ENCODE data around the gene SRPRA.

The SRPRA gene

DNA sequence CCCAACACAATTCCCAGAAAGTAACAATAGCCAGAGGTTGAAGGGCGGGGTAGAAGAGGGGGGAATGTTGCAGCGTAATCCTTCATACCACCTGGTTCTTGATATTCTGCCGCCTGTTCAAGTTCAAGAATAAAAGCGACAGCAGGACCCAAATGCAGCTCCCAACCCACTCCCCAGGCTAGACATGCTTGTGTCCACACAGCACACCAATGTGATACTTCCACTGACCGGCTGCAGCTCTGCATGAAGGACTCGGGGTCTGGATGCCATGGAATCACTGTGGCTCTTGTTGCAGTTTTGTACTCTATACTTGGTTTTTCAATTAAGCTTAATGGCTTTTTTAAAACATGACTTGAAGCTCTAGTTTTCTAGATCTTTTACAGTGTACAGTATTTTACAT, 6.5 kb downstream of the SRPRA start:
- peaks cover 24% of the 10 kb centered on the region for H3K79me2 ChIP-seq (ENCODE audit: insufficient read depth, low read length)
- H3K9me2 ChIP-seq (replicated peaks; ENCODE audit: low read depth, low read length), result no peaks in the 10 kb centered on the region
- no peaks in the 10 kb centered on the region for H3F3A ChIP-seq (ENCODE audit: low read depth)
- H2AFZ ChIP-seq (ENCODE audit: low read length), result no peak overlapping the region
- H3K4me1 ChIP-seq (ENCODE audit: insufficient read depth, low read length, poor library complexity, severe bottlenecking), result peaks cover 8% of the 10 kb centered on the region
- peaks cover 63% of the 10 kb centered on the region; the same call in 1 of the 2 replicates for H3K36me3 ChIP-seq (ENCODE audit: insufficient read depth, low read length)
- no peak overlapping the region for H3K4me3 ChIP-seq (ENCODE audit: low read length, poor library complexity, severe bottlenecking)
- H3K9ac ChIP-seq (ENCODE audit: low read depth, low read length, poor library complexity, severe bottlenecking), result no peak overlapping the region
- H3K4me2 ChIP-seq (ENCODE audit: low read depth, low read length, poor library complexity, severe bottlenecking), result no peak overlapping the region
- H4K20me1 ChIP-seq (ENCODE audit: insufficient read depth, low read length, poor library complexity, severe bottlenecking), result peaks cover 3% of the 10 kb centered on the region
- no peaks in the 10 kb centered on the region for H3K27me3 ChIP-seq (ENCODE audit: insufficient read depth, low read length, poor library complexity, severe bottlenecking)
- no peaks in the 10 kb centered on the region for H3K9me3 ChIP-seq (ENCODE audit: insufficient read depth, low read depth, low read length)
- TF ChIP-seq, protein P1, sequence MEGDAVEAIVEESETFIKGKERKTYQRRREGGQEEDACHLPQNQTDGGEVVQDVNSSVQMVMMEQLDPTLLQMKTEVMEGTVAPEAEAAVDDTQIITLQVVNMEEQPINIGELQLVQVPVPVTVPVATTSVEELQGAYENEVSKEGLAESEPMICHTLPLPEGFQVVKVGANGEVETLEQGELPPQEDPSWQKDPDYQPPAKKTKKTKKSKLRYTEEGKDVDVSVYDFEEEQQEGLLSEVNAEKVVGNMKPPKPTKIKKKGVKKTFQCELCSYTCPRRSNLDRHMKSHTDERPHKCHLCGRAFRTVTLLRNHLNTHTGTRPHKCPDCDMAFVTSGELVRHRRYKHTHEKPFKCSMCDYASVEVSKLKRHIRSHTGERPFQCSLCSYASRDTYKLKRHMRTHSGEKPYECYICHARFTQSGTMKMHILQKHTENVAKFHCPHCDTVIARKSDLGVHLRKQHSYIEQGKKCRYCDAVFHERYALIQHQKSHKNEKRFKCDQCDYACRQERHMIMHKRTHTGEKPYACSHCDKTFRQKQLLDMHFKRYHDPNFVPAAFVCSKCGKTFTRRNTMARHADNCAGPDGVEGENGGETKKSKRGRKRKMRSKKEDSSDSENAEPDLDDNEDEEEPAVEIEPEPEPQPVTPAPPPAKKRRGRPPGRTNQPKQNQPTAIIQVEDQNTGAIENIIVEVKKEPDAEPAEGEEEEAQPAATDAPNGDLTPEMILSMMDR (conservative IDR thresholded peaks at IDR 0.05; ENCODE audit: low read length), result no peak
- TF ChIP-seq EZH2phosphoT487 (IDR thresholded peaks at IDR 0.05; ENCODE audit: borderline replicate concordance), result no peak

DNA sequence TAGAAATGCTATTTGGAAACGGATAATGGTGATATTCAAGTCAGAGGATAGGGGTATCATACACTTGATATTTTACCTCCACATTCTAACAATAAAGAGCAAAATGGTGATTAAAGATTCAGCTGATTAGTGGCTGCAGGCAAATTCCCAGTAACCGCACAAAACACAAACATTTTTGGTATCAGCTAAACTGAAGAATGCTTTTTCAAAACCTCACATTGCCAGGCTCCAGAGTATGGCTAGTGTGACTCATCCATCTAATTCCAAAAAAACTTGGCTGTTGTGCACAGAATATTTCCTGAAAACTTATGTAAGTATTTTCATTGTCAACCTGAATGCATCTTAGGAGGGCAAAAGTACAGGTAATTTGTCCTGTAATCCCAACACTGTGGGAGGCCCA, 10.9 kb downstream of the SRPRA start:
- H3F3A ChIP-seq (ENCODE audit: low read depth), result no peaks in the 10 kb centered on the region
- H4K20me1 ChIP-seq (ENCODE audit: insufficient read depth, low read length, poor library complexity, severe bottlenecking), result no peaks in the 10 kb centered on the region
- H3K4me3 ChIP-seq (ENCODE audit: low read length, poor library complexity, severe bottlenecking), result no peak overlapping the region
- H3K4me2 ChIP-seq (ENCODE audit: low read depth, low read length, poor library complexity, severe bottlenecking), result no peak overlapping the region
- no peaks in the 10 kb centered on the region for H3K4me1 ChIP-seq (ENCODE audit: insufficient read depth, low read length, poor library complexity, severe bottlenecking)
- TF ChIP-seq, protein P1 (conservative IDR thresholded peaks at IDR 0.05; ENCODE audit: low read length), result no peak
- TF ChIP-seq EZH2phosphoT487 (IDR thresholded peaks at IDR 0.05; ENCODE audit: borderline replicate concordance), result no peak
- H3K27me3 ChIP-seq (ENCODE audit: insufficient read depth, low read length, poor library complexity, severe bottlenecking), result no peaks in the 10 kb centered on the region
- H3K36me3 ChIP-seq (ENCODE audit: insufficient read depth, low read length), result peaks cover 53% of the 10 kb centered on the region; the same call in 1 of the 2 replicates
- no peak overlapping the region for H3K9ac ChIP-seq (ENCODE audit: low read depth, low read length, poor library complexity, severe bottlenecking)
- no peaks in the 10 kb centered on the region for H3K9me2 ChIP-seq (replicated peaks; ENCODE audit: low read depth, low read length)
- no peaks in the 10 kb centered on the region for H3K79me2 ChIP-seq (ENCODE audit: insufficient read depth, low read length)
- no peaks in the 10 kb centered on the region for H3K9me3 ChIP-seq (ENCODE audit: insufficient read depth, low read depth, low read length)
- H2AFZ ChIP-seq (ENCODE audit: low read length), result no peak overlapping the region

DNA sequence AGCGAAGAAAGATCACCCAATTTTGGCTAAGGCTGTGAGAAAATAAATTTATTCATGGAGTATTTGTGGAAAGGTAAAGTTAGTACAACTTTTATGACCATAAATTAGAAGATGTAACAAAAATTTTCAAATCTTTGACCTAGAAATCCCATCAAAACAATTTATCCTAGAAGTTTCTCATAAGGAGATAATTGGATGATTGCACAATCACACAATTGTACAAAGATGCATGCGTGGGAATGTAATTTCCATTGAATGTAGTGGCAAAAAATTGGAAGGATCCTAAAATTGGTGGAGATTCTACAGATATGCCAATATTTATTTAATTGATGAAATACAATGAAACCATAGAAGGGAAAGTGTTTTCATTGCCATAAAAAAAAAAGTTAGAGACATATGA, 11.6 kb downstream of the SRPRA start:
- no peaks in the 10 kb centered on the region for H3K9me3 ChIP-seq (ENCODE audit: insufficient read depth, low read depth, low read length)
- TF ChIP-seq, protein P1 (conservative IDR thresholded peaks at IDR 0.05; ENCODE audit: low read length), result no peak
- no peak overlapping the region for H3K4me3 ChIP-seq (ENCODE audit: low read length, poor library complexity, severe bottlenecking)
- no peaks in the 10 kb centered on the region for H3F3A ChIP-seq (ENCODE audit: low read depth)
- H2AFZ ChIP-seq (ENCODE audit: low read length), result no peak overlapping the region
- no peaks in the 10 kb centered on the region for H3K4me1 ChIP-seq (ENCODE audit: insufficient read depth, low read length, poor library complexity, severe bottlenecking)
- H3K9ac ChIP-seq (ENCODE audit: low read depth, low read length, poor library complexity, severe bottlenecking), result no peak overlapping the region
- peaks cover 52% of the 10 kb centered on the region; the same call in 1 of the 2 replicates for H3K36me3 ChIP-seq (ENCODE audit: insufficient read depth, low read length)
- no peaks in the 10 kb centered on the region for H3K79me2 ChIP-seq (ENCODE audit: insufficient read depth, low read length)
- H3K4me2 ChIP-seq (ENCODE audit: low read depth, low read length, poor library complexity, severe bottlenecking), result no peak overlapping the region
- no peaks in the 10 kb centered on the region for H3K27me3 ChIP-seq (ENCODE audit: insufficient read depth, low read length, poor library complexity, severe bottlenecking)
- no peaks in the 10 kb centered on the region for H4K20me1 ChIP-seq (ENCODE audit: insufficient read depth, low read length, poor library complexity, severe bottlenecking)
- H3K9me2 ChIP-seq (replicated peaks; ENCODE audit: low read depth, low read length), result no peaks in the 10 kb centered on the region

Measured in Loucy (cell line).